Measurements from ENCODE around the gene DNER.
"Not testable (repeated sequence)": the region's sequence is repeated elsewhere in the genome, so short reads cannot be mapped to it uniquely, and the experiment has no call there.

Gene DNER

DNA sequence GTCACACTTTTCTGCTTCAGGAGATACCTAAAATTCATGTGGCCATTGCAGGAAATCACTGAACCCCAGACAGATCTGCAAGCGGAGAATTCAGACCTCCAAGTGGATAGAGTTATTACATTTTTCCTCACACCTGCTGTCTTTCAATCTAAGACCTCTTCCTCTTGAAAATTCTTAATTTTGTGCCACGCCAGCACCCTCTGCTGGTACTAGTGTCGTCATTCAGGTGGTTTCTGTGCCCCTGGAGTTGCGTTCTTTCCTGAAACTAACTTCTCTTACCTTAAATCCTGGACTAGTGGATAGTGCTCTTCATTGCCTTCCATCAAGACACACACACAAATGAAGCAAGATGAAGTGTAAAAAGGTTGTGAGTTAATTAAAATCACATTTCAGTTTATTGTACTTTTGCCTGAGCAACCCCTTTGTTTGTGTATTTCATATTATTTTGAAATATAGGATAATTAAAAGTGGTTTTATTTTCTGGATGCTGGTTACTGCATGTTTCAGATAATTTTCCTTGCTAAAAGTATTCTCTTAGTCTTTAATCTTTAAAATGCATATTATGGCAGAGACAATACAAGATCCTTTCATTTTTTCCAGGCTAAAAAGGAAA is 1.6 kb upstream of the DNER start:
- Histone ChIP-seq H3K27ac (ENCODE audit: low read depth, low read length) (no peak overlapping the region), H3K36me3 (ENCODE audit: control insufficient read depth, insufficient read depth, low read length) (no peaks in the 10 kb centered on the region), H3K4me3 (ENCODE audit: low read depth, low read length) (0 out of 2 replicates have a peak overlapping the region, but pooled peaks have one; percentile 65), H3K9ac (ENCODE audit: low read depth, low read length) (no peak overlapping the region), H3K4me1 (ENCODE audit: control insufficient read depth, insufficient read depth, low read length) (peaks cover 5% of the 10 kb centered on the region), H3K27me3 (ENCODE audit: control insufficient read depth, insufficient read depth, low read length) (peaks cover 59% of the 10 kb centered on the region), H3K9me3 (ENCODE audit: control insufficient read depth, insufficient read depth, low read length) (no peaks in the 10 kb centered on the region)

DNA sequence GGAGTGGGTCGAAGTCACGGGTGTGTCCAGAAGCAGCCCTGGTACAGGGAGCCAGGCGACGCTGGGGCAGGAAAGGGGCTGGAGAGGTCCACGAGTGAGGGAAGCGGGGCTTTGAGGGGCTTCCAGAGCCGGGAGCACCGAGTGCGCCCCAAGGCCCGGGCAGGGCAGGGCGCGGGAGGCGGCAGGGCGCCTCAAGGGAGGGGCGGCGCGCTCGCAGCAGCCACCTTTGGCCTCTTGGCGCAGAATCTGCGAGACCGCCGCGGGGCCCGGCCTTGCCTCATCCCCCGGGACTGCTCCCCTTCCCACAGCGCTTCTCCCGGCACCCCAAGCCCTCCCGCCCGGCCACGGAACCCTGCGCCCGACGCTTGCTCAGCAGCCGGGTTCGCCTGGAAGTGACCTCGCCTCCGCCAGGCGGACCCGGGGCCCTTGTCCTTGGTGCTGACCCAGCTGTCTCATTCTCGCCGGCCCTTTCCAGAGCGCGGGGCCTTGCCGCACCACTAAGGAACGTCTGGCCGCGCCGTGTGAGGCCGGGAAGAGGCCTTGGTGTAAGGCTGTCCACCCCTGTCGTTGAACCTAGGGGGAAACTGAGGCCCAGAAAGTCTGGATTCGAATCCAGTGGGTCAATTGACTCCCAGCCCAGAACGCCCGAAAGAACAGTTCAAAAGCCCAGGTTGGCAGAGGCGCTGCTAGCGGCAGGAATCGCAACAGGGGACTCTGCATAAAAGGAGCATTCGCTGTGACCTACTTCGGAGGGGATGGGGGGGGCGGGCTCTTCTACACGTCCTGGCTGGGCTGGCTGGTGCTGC is 584 bp upstream of the DNER start:
- H3K36me3 ChIP-seq (ENCODE audit: control insufficient read depth, insufficient read depth, low read length): no peaks in the 10 kb centered on the region
- H3K9me3 ChIP-seq (ENCODE audit: control insufficient read depth, insufficient read depth, low read length): no peaks in the 10 kb centered on the region
- peaks cover 5% of the 10 kb centered on the region for H3K4me1 ChIP-seq (ENCODE audit: control insufficient read depth, insufficient read depth, low read length)
- H3K4me3 ChIP-seq (ENCODE audit: low read depth, low read length): peak overlapping the region; percentile 65
- H3K27me3 ChIP-seq (ENCODE audit: control insufficient read depth, insufficient read depth, low read length): peaks cover 59% of the 10 kb centered on the region
- H3K27ac ChIP-seq (ENCODE audit: low read depth, low read length): no peak overlapping the region
- H3K9ac ChIP-seq (ENCODE audit: low read depth, low read length): no peak overlapping the region

DNA sequence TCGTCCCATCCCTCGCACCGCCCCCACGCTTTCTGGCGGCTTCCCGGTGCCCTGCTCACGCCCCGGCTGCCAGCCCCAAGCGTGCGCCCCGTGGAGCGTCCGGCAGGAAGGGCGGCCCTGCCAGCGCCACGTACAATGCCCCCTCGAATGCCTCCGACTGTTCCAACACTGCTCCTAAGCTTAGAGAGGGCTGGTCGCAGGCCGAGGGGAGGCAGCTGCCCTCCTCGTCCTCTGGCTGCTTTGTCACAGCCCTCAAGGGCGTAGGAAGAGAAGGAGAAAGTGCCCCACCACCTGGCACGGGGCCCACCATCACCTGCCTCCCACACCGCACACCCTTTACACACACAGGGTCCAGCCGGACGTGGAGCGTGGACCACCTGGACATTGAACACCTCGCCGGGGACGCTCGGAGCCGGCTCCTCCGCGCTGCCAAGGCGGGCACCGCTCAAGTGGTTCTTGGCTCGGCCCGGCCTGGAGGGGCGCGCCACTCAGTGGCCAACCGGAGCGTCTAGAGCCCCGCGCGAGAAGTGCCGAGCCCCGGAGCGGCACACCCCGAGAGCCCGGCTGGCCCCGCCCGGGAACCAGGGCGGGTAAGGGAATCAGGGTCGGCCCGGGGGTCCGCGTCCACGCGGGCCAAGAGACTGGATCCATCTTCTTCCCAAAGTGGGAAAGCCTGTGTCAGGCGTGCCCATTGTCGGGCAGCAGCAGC is 830 bp downstream of the DNER start:
- Histone ChIP-seq H3K27ac (ENCODE audit: low read depth, low read length) (no peak overlapping the region), H3K4me3 (ENCODE audit: low read depth, low read length) (peak overlapping the region; percentile 65), H3K9ac (ENCODE audit: low read depth, low read length) (no peak overlapping the region), H3K4me1 (ENCODE audit: control insufficient read depth, insufficient read depth, low read length) (peaks cover 5% of the 10 kb centered on the region), H3K27me3 (ENCODE audit: control insufficient read depth, insufficient read depth, low read length) (peaks cover 54% of the 10 kb centered on the region), H3K9me3 (ENCODE audit: control insufficient read depth, insufficient read depth, low read length) (no peaks in the 10 kb centered on the region), H3K36me3 (ENCODE audit: control insufficient read depth, insufficient read depth, low read length) (no peaks in the 10 kb centered on the region)

DNA sequence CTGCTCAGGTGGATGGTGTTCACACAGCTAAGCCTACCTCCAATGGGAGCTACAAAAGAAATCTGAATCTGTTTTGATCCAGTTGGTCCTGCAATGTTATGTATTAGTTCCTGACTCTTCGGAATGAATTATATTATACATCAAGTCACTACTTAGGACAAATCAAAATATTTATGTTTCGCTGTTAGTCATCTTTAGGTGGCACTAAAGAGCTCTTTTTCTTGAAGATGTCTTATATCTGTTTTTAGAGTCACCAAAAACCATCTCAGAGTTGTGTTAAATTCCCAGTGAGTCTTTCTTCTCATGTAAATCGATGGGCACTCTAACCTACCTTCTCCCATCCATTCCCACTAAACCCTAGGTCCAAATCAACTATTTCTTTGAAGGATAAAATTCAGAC is 2.2 kb downstream of the DNER start:
- no peak overlapping the region for H3K4me3 ChIP-seq (ENCODE audit: low read depth, low read length)
- no peaks in the 10 kb centered on the region for H3K36me3 ChIP-seq (ENCODE audit: control insufficient read depth, insufficient read depth, low read length)
- H3K27me3 ChIP-seq (ENCODE audit: control insufficient read depth, insufficient read depth, low read length): peaks cover 46% of the 10 kb centered on the region
- H3K27ac ChIP-seq (ENCODE audit: low read depth, low read length): no peak overlapping the region
- peaks cover 5% of the 10 kb centered on the region for H3K4me1 ChIP-seq (ENCODE audit: control insufficient read depth, insufficient read depth, low read length)
- no peaks in the 10 kb centered on the region for H3K9me3 ChIP-seq (ENCODE audit: control insufficient read depth, insufficient read depth, low read length)
- no peak overlapping the region for H3K9ac ChIP-seq (ENCODE audit: low read depth, low read length)

DNA sequence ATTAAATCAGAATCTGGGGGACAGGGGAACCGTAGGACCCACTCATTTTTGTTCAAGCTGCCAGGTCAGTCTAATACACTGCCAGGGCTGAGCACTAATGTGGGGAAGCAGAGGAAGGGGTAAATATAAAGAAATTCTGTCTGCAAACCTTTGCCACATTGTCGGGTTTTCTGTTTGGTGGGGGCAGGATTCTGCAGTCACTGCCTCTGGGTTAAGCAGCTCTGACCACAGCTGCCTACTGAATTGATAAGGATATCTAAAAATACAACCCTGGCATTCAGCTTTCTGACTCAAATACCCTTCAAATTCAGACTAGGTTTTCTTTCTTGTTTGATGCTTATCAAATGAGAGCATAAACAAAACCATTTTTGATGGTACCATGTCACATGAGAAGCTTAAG is 6.0 kb downstream of the DNER start:
- no peak overlapping the region for H3K27ac ChIP-seq (ENCODE audit: low read depth, low read length)
- no peaks in the 10 kb centered on the region for H3K9me3 ChIP-seq (ENCODE audit: control insufficient read depth, insufficient read depth, low read length)
- no peaks in the 10 kb centered on the region for H3K36me3 ChIP-seq (ENCODE audit: control insufficient read depth, insufficient read depth, low read length)
- H3K27me3 ChIP-seq (ENCODE audit: control insufficient read depth, insufficient read depth, low read length): peaks cover 21% of the 10 kb centered on the region
- H3K9ac ChIP-seq (ENCODE audit: low read depth, low read length): no peak overlapping the region
- no peaks in the 10 kb centered on the region for H3K4me1 ChIP-seq (ENCODE audit: control insufficient read depth, insufficient read depth, low read length)
- no peak overlapping the region for H3K4me3 ChIP-seq (ENCODE audit: low read depth, low read length)

DNA sequence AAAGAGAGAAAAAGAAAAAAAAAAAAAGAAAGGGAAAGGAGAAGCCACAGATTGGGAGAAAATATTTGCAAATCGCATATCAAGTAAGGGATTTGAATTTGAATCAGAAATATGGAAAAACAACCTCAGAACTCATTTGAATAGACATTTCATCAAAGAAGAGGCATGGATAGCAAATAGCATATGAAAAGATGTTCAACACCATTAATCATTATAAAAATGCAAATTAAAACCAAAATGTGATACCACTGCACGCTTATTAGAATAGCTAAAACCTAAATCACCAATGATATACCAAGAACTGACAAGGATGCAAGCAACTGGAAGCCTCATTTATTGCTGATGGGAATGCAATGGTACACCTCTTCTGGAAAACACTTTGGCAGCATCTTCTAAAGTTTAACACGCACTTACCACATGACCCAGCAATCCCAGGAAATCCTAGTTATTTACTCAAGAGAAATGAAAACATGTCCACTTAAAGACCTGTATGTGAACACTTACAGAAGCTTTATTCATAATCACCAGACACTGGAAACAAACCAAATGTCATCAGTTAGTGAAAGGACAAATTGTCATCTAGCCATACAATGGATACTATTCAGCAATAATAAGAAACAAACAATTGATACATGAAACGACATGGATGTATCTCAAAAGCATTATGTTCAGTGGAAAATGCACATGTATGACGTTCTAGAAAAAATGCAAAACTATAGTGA is 10.3 kb downstream of the DNER start:
- H3K27me3 ChIP-seq (ENCODE audit: control insufficient read depth, insufficient read depth, low read length): no peaks in the 10 kb centered on the region
- no peak overlapping the region for H3K4me3 ChIP-seq (ENCODE audit: low read depth, low read length)
- no peak overlapping the region for H3K9ac ChIP-seq (ENCODE audit: low read depth, low read length)
- H3K4me1 ChIP-seq (ENCODE audit: control insufficient read depth, insufficient read depth, low read length): no peaks in the 10 kb centered on the region
- no peak overlapping the region for H3K27ac ChIP-seq (ENCODE audit: low read depth, low read length)
- no peaks in the 10 kb centered on the region for H3K36me3 ChIP-seq (ENCODE audit: control insufficient read depth, insufficient read depth, low read length)
- H3K9me3 ChIP-seq (ENCODE audit: control insufficient read depth, insufficient read depth, low read length): no peaks in the 10 kb centered on the region

DNA sequence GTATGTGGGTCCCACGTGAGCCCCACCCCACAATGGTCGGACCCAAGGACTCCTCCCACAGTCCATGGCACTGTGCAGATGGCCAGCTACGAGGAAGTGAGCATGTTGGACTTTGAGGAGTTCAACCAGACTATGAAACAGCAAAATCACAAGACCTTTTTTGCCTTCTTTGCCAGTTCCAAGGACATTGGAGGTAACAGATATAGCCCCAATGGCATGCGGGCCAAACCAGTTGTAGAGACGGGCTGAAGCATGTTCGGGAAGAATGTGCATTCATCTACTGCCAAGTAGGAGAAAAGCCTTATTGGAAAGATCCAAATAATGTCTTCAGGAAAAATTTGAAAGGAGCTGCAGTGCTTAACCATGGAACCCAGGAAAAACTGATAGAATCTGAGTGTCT is 12.6 kb downstream of the DNER start:
- Histone ChIP-seq H3K4me1 (ENCODE audit: control insufficient read depth, insufficient read depth, low read length) (peaks cover 9% of the 10 kb centered on the region; the same call in 1 of the 2 replicates), H3K9me3 (ENCODE audit: control insufficient read depth, insufficient read depth, low read length) (no peaks in the 10 kb centered on the region), H3K4me3 (ENCODE audit: low read depth, low read length) (no peak overlapping the region), H3K36me3 (ENCODE audit: control insufficient read depth, insufficient read depth, low read length) (no peaks in the 10 kb centered on the region), H3K9ac (ENCODE audit: low read depth, low read length) (no peak overlapping the region), H3K27me3 (ENCODE audit: control insufficient read depth, insufficient read depth, low read length) (no peaks in the 10 kb centered on the region), H3K27ac (ENCODE audit: low read depth, low read length) (no peak overlapping the region)

DNA sequence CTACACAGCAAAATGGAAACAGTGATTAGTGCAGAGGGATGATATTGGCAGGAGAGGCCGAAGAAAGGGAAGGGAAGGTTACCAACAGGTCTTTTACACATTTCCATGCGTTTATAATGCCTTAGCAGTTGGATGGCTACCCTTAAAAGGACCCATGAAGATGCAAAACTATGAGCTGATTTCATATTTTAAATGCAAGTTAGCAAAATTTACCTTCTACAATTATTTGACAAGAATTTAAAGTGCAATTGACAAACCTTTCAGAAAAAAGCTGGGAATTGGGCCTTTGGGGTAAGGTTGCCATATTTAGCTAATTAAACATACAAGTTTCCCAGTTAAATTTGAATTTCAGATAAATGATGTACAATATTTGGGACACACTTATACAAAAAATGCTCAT is 13.3 kb downstream of the DNER start:
- H3K9me3 ChIP-seq (ENCODE audit: control insufficient read depth, insufficient read depth, low read length): no peaks in the 10 kb centered on the region

DNA sequence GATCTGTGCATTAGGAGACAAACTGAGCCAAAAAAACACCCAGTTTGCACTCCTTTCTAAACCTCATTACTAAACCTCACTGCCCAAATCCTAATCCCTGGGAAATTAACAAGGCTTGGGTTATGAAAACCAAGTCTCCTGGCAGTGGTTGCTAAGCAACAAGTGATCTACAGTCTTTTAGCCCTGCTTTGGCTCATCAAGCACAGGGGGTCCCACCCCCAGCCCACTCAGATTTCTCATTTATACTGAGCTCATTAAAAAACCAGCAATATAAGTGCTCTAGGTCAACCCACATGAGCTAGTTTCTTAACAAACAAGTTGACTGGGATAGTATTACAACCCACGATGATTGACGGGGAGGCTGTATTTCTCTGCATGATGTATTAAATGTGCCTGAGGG is 18.4 kb downstream of the DNER start:
- H3K4me1 ChIP-seq (ENCODE audit: control insufficient read depth, insufficient read depth, low read length): peaks cover 9% of the 10 kb centered on the region; the same call in 1 of the 2 replicates

More for the DNA sequence above, 13.3 kb downstream of the DNER start:
- peaks cover 9% of the 10 kb centered on the region; the same call in 1 of the 2 replicates for H3K4me1 ChIP-seq (ENCODE audit: control insufficient read depth, insufficient read depth, low read length)
- H3K9ac ChIP-seq (ENCODE audit: low read depth, low read length): no peak overlapping the region
- H3K4me3 ChIP-seq (ENCODE audit: low read depth, low read length): no peak overlapping the region
- no peaks in the 10 kb centered on the region for H3K27me3 ChIP-seq (ENCODE audit: control insufficient read depth, insufficient read depth, low read length)
- no peaks in the 10 kb centered on the region for H3K36me3 ChIP-seq (ENCODE audit: control insufficient read depth, insufficient read depth, low read length)
- no peak overlapping the region for H3K27ac ChIP-seq (ENCODE audit: low read depth, low read length)

DNA sequence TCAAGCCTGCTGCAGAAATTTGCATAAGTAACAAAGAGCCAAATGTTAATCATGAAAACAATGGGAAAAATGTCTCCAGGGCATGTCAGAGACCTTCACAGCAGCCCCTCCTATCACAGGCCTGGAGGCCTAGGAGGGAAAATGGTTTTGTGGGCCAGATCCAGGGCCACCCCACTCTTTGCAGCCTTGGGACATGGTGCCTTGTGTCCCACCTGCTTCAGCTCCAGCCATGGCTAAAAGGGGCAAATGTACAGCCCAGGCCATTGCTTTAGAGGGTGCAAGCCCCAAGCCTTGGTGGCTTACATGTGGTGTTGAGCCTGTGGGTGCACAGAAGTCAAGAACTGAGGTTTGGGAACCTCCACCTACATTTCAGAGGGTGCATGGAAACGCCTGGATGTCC is 20.5 kb downstream of the DNER start:
- H3K27me3 ChIP-seq (ENCODE audit: control insufficient read depth, insufficient read depth, low read length); H3K9ac ChIP-seq (ENCODE audit: low read depth, low read length); H3K36me3 ChIP-seq (ENCODE audit: control insufficient read depth, insufficient read depth, low read length); H3K9me3 ChIP-seq (ENCODE audit: control insufficient read depth, insufficient read depth, low read length); H3K4me3 ChIP-seq (ENCODE audit: low read depth, low read length); H3K4me1 ChIP-seq (ENCODE audit: control insufficient read depth, insufficient read depth, low read length); H3K27ac ChIP-seq (ENCODE audit: low read depth, low read length): not testable (repeated sequence)

More for the DNA sequence above, 18.4 kb downstream of the DNER start:
- no peaks in the 10 kb centered on the region for H3K27me3 ChIP-seq (ENCODE audit: control insufficient read depth, insufficient read depth, low read length)
- no peak overlapping the region for H3K9ac ChIP-seq (ENCODE audit: low read depth, low read length)
- H3K27ac ChIP-seq (ENCODE audit: low read depth, low read length): no peak overlapping the region
- H3K4me3 ChIP-seq (ENCODE audit: low read depth, low read length): no peak overlapping the region
- H3K36me3 ChIP-seq (ENCODE audit: control insufficient read depth, insufficient read depth, low read length): no peaks in the 10 kb centered on the region
- peaks cover 6% of the 10 kb centered on the region for H3K9me3 ChIP-seq (ENCODE audit: control insufficient read depth, insufficient read depth, low read length)

Data from HUES48 (cell line).